Measurements from ENCODE around the gene STEAP2. TPM values are rescaled to one million over a fixed set of nuclear protein-coding genes. Genes with fewer than 3 reads are reported as not detected.

STEAP2 gene
- polyA plus RNA-seq, 1 experiment, result 6.4 TPM

DNA sequence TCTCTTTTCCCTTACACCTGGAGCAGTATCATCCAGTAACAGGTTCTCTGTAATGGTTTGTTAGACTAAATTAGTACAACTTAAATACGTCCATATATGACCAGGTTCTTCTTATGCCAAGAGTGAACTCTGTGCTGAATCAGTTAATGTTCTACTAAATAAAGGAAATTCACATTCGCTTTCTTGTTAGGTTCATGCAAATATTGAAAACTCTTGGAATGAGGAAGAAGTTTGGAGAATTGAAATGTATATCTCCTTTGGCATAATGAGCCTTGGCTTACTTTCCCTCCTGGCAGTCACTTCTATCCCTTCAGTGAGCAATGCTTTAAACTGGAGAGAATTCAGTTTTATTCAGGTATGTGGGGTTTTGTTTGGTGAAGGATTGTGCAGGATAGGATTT lies 18.1 kb downstream of the STEAP2 start:
- ChIA-PET CTCF (interaction anchor here (1.0 kb wide), 1 partner anchor 37 kb away, joined by 3 read pairs; no protein-coding TSS in a partner anchor), POLR2A (no interaction called here)
- Histone ChIP-seq H3K27ac (ENCODE audit: low read depth, low read length) (no peak overlapping the region), H3K9me3 (ENCODE audit: control insufficient read depth, insufficient read depth, low read length) (no peaks in the 10 kb centered on the region), H3K4me3 (ENCODE audit: low read depth, low read length) (no peak overlapping the region), H3K27me3 (ENCODE audit: control insufficient read depth, insufficient read depth, low read length) (no peaks in the 10 kb centered on the region)
- no peak for DNase-seq (ENCODE audit: low read depth, low spot score)
- TF ChIP-seq, protein P1, sequence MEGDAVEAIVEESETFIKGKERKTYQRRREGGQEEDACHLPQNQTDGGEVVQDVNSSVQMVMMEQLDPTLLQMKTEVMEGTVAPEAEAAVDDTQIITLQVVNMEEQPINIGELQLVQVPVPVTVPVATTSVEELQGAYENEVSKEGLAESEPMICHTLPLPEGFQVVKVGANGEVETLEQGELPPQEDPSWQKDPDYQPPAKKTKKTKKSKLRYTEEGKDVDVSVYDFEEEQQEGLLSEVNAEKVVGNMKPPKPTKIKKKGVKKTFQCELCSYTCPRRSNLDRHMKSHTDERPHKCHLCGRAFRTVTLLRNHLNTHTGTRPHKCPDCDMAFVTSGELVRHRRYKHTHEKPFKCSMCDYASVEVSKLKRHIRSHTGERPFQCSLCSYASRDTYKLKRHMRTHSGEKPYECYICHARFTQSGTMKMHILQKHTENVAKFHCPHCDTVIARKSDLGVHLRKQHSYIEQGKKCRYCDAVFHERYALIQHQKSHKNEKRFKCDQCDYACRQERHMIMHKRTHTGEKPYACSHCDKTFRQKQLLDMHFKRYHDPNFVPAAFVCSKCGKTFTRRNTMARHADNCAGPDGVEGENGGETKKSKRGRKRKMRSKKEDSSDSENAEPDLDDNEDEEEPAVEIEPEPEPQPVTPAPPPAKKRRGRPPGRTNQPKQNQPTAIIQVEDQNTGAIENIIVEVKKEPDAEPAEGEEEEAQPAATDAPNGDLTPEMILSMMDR (IDR thresholded peaks at IDR 0.05; ENCODE audit: low read depth, low read length), result no peak

DNA sequence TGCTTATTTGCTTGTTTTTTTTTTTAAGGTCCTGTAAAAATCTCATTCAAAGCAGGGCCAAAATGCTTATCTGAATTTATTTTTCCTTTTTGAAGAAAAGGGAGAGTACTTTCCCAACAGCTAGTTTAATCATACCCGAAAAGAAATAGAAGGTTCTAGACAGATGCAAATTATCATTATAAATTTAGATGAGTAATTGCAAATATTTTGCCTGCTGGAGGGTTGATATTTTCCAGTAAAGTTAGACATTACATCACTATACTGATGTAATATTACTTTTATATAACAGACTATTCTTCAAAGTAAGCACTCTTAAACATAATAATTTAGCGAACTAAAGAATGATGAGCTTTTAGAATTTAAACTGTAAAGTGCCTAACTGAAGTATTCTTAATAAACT lies 19.3 kb downstream of the STEAP2 start:
- TF ChIP-seq, protein P1 (IDR thresholded peaks at IDR 0.05; ENCODE audit: low read depth, low read length), result no peak
- no peaks in the 10 kb centered on the region for H3K9me3 ChIP-seq (ENCODE audit: control insufficient read depth, insufficient read depth, low read length)
- H3K27ac ChIP-seq (ENCODE audit: low read depth, low read length), result no peak overlapping the region
- no peak overlapping the region for H3K4me3 ChIP-seq (ENCODE audit: low read depth, low read length)
- H3K27me3 ChIP-seq (ENCODE audit: control insufficient read depth, insufficient read depth, low read length), result no peaks in the 10 kb centered on the region
- ChIA-PET CTCF (interaction anchor here (1.5 to 1.7 kb wide), 2 partner anchors 19 to 77 kb away, joined by 4 to 9 read pairs; partner anchors contain the start of genes STEAP1 and STEAP2), POLR2A (no interaction called here)
- no peak for DNase-seq (ENCODE audit: low read depth, low spot score)

DNA sequence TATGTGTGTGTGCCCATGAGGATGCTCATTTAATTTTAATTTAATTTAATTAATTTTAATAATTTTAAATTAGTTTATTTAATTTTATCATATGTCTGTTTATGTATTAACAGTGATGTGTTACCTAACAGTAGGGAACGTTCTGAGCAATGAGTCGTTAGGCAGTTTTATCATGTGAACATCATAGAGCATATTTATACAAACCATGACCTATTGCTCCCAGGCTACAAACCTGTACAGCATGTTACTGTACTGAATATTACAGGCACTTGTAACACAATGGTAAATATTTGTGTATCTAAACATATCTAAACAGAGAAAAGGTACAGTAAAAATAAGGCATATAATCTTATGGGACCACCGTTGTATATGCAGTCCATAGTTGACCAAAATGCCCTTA lies 19.8 kb downstream of the STEAP2 start:
- TF ChIP-seq, protein P1 (IDR thresholded peaks at IDR 0.05; ENCODE audit: low read depth, low read length), result no peak
- H3K4me3 ChIP-seq (ENCODE audit: low read depth, low read length), result no peak overlapping the region
- DNase-seq (ENCODE audit: low read depth, low spot score), result no peak
- H3K27me3 ChIP-seq (ENCODE audit: control insufficient read depth, insufficient read depth, low read length), result no peaks in the 10 kb centered on the region
- no peak overlapping the region for H3K27ac ChIP-seq (ENCODE audit: low read depth, low read length)
- POLR2A ChIA-PET, result no interaction called here
- CTCF ChIA-PET, result interaction anchor here (1.5 to 1.7 kb wide), 2 partner anchors 20 to 77 kb away, joined by 4 to 9 read pairs; partner anchors contain the start of genes STEAP1 and STEAP2
- no peaks in the 10 kb centered on the region for H3K9me3 ChIP-seq (ENCODE audit: control insufficient read depth, insufficient read depth, low read length)

DNA sequence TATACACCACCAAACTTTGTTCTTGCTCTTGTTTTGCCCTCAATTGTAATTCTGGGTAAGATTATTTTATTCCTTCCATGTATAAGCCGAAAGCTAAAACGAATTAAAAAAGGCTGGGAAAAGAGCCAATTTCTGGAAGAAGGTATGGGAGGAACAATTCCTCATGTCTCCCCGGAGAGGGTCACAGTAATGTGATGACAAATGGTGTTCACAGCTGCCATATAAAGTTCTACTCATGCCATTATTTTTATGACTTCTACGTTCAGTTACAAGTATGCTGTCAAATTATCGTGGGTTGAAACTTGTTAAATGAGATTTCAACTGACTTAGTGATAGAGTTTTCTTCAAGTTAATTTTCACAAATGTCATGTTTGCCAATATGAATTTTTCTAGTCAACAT lies 20.9 kb downstream of the STEAP2 start:
- no peak overlapping the region for H3K4me3 ChIP-seq (ENCODE audit: low read depth, low read length)
- H3K27me3 ChIP-seq (ENCODE audit: control insufficient read depth, insufficient read depth, low read length), result no peaks in the 10 kb centered on the region
- TF ChIP-seq, protein P1 (IDR thresholded peaks at IDR 0.05; ENCODE audit: low read depth, low read length), result no peak
- no peak for DNase-seq (ENCODE audit: low read depth, low spot score)
- no peak overlapping the region for H3K27ac ChIP-seq (ENCODE audit: low read depth, low read length)
- ChIA-PET POLR2A (no interaction called here), CTCF (interaction anchor here (0.7 kb wide), 1 partner anchor 11 kb away, joined by 3 read pairs; no protein-coding TSS in a partner anchor)
- no peaks in the 10 kb centered on the region for H3K9me3 ChIP-seq (ENCODE audit: control insufficient read depth, insufficient read depth, low read length)

DNA sequence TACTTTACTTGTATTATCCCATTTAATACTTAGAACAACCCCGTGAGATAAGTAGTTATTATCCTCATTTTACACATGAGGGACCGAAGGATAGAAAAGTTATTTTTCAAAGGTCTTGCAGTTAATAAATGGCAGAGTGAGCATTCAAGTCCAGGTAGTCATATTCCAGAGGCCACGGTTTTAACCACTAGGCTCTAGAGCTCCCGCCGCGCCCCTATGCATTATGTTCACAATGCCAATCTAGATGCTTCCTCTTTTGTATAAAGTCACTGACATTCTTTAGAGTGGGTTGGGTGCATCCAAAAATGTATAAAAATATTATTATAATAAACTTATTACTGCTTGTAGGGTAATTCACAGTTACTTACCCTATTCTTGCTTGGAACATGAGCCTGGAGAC lies 22.0 kb downstream of the STEAP2 start:
- Histone ChIP-seq H3K27me3 (ENCODE audit: control insufficient read depth, insufficient read depth, low read length) (no peaks in the 10 kb centered on the region), H3K9me3 (ENCODE audit: control insufficient read depth, insufficient read depth, low read length) (no peaks in the 10 kb centered on the region), H3K4me3 (ENCODE audit: low read depth, low read length) (no peak overlapping the region), H3K27ac (ENCODE audit: low read depth, low read length) (no peak overlapping the region)
- ChIA-PET CTCF (no interaction called here), POLR2A (no interaction called here)
- TF ChIP-seq, protein P1 (IDR thresholded peaks at IDR 0.05; ENCODE audit: low read depth, low read length), result no peak
- DNase-seq (ENCODE audit: low read depth, low spot score), result no peak

Data from AG04450 (cell line).